Retinal pigment epithelial cell (primary cell): ENCODE measurements around the gene DDX17.

ENCODE experiments used
- DNase-seq: peaks from one replicate; pipeline ENCODE4 v3.0.0-alpha.2; 2010; ENCODE audit warnings: low read depth
- H3K4me3 ChIP-seq: 2 replicates; pipeline ENCODE4 v1.5.1; 2011; ENCODE audit warnings: mild to moderate bottlenecking, low read length, control low read depth, moderate library complexity
- TF ChIP-seq, protein P1 (sequence below): conservative IDR thresholded peaks from 2 replicates; pipeline ENCODE4 v1.5.1; 2011; ENCODE audit warnings: low read depth, low read length, control low read depth, inconsistent platforms

The DDX17 gene

DNA sequence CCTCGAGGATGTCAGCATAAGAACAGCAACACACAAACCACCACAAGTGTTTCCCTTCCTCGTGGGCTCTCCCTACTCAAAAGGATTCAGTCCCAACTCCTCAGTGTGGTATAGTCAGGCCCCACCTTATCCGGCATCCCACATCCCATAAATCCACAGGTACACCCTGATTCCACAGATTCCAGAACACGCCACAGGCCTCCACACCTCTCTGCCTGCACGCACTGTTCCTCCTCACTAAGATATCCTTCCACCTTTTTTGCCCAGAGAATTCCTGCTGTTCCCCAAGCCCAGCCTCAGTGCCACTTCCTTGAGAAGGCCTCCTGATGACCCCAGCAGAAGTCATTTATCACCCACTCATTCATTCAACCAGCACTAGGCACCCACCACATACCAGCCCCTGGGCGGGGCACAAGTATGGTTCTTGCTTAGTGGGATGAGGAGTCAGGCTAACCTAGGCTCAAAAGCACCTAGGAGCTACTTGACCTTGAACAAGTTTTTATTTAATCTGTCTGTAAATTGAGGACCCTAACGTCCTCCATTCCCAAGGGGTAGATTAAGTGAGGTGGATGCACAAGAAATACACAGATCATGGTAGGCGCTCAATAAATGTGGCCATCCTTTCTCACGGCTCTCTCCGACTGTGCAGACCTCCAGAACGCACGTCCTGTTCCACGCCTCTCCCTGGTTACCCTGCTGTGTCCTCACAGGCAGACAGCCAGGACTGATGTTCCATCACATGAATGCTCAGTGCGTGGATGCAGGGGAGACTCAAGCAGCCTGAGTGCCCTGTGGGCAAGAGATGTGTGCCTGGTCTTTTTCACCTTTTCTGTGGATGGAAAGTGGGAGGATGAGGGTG lies 49.0 kb downstream of the DDX17 start:
- H3K4me3 ChIP-seq: no peak overlapping the region
- DNase-seq: no peak
- TF ChIP-seq, protein P1, sequence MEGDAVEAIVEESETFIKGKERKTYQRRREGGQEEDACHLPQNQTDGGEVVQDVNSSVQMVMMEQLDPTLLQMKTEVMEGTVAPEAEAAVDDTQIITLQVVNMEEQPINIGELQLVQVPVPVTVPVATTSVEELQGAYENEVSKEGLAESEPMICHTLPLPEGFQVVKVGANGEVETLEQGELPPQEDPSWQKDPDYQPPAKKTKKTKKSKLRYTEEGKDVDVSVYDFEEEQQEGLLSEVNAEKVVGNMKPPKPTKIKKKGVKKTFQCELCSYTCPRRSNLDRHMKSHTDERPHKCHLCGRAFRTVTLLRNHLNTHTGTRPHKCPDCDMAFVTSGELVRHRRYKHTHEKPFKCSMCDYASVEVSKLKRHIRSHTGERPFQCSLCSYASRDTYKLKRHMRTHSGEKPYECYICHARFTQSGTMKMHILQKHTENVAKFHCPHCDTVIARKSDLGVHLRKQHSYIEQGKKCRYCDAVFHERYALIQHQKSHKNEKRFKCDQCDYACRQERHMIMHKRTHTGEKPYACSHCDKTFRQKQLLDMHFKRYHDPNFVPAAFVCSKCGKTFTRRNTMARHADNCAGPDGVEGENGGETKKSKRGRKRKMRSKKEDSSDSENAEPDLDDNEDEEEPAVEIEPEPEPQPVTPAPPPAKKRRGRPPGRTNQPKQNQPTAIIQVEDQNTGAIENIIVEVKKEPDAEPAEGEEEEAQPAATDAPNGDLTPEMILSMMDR: no peak

DNA sequence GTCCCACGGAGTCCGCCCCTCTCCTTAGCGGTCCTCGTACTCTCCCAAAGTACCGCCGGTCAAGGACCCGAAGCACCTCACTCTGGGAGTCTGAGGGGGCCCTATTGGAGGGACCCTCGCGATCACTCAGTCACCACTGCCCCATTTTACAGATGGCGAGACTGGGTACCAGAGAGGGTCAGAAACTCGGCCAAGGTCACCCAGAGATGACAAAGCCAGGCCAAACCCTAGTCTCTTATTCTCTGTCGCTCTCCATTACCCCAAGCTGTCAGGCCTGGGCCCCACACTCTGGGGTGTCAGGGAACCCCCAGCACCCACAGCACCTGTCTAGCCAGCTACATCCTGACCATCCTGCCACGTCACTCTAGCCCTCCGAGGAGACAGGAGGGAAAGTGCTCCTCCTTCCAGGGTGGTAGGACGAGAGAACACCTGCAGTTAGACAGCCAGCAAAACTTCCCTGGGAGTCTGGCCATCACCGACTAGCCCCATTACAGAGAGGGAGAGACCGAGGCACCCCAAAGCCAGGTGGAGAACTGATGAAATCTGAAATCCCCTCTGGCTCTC lies 49.8 kb downstream of the DDX17 start:
- no peak for DNase-seq
- TF ChIP-seq, protein P1: no peak
- H3K4me3 ChIP-seq: peak overlapping the region; percentile 8

DNA sequence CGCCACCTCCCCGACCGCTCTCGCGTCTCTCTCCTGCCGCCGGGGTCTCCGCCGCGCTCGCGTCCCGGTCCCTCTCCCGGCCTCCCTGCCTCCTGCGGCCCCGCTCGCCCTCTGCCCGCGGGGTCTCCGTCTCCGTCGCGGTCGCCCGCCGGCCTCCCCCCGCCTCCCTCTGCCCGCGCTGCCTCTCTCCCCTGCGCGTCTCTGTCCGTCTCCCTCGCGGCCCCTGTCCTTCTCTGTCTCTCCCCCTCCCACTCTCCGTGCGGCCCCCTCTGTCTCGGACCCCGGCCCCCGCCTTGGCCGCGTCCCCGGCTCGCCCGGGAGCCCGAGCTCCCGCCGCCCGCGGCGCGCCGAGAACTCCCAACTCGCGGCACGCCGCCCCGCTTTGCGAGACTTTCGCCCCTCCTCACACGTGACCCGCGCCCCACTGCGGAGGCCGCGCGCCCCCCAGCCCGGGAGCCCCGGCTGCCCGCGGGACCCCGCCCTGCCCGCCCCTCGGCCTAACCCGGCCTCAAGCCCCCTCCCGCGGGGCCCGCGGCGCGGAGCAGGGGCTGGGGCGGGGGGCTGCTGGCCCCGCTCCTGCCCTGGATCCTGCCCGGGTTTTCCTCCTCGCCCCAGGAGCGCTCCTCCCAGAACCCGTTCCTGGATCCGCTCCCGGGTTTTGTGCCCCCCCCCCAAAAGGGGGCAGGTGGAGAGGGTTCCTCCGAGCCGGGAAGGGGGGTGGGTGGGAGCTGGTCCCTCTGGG lies 50.4 kb downstream of the DDX17 start:
- H3K4me3 ChIP-seq: peak overlapping the region; percentile 38
- DNase-seq: no peak
- TF ChIP-seq, protein P1: no peak

DNA sequence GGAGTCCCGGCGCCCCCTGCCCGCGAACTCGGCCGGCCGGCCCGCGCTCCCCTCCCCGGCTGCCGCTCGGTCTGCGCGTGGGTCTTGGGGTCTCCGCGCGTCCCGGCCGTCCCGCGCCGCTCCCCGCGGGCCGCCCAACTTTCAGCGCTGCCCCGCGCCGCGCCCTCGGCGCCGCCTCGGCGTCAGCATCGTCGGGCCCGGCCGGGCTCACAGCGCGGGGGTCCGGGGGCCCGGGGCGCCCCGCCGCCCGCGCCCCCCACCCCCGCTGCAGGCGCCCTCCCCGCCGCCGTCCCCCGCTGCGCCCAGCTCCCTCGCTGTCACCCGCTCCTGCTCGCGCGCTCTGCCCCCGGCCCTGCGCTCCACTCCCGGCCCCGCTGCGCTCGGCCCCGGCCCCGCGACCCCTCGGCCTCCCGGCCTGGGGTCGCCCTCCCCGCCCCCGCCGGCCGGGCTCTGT lies 51.0 kb downstream of the DDX17 start, which contains the start of gene KCNJ4:
Gene KCNJ4, minus strand, starts transcription at position 124 of the 454 bp plus-strand sequence. CDS start 27,067 bp downstream, outside the sequence.
- peak within 1 kb of the TSS; percentile 38 for H3K4me3 ChIP-seq
- TF ChIP-seq, protein P1: no peak

DNA sequence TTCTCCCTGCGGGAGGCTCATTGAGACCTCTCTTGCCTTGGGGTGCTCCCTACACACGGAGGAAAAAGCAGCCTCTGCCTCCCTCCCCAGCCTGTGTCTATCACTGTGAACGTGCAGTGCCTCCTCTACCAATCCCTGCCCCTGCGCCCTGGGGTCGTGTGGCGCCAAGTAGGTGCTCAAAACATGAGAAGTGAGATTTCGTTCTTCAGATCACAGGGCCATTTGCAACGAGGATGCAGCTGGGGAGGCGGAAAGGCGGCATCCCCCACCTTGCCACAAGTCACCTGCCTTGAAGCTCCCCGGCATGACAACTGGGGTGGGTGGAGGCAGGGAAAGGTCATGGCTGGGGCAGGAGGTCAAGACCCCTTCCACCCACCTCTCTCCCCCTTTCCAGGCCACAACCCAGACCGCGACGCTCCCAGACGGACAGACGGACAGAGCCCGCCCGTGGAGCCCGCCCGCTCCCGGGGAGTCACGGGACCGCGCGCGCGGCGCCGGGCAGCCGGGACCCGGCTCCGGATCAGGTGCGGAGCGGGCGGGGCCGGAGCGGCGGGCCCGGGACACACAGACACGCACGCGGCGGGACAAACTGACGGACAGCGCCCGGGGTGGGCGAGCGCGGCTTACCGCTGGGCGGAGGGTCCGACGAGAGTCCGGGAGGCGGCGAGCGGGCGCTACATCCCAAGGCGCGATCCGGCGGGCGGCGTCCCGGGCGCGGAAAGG lies 51.6 kb downstream of the DDX17 start:
- TF ChIP-seq, protein P1: no peak
- peak overlapping the region; percentile 23 for H3K4me3 ChIP-seq
- DNase-seq: no peak

More for the DNA sequence above, 51.0 kb downstream of the DDX17 start, which contains the start of gene KCNJ4:
- DNase-seq: no peak

DNA sequence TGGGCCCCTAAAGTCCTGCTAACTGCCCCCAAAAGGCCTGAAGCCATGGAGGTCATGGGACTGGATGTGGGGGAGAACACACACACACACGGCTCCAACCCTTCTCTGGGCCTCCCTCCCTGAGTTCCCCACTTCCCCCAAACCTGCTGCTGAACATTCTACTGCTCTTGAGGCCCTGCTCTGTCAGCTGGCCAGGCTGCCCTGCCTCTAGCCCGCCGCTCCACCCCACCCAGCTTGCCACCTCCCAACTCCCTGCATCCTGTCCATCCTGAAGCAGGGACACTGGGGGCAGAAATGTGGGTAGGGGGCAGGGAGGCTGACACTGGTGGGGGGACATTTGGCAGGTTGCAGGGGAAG lies 52.1 kb downstream of the DDX17 start:
- H3K4me3 ChIP-seq: no peak overlapping the region
- DNase-seq: no peak
- TF ChIP-seq, protein P1: no peak
